ENCODE measurements around the gene TMIGD3.
"Not testable (repeated sequence)": the region's sequence is repeated elsewhere in the genome, so short reads cannot be mapped to it uniquely, and the experiment has no call there.

The TMIGD3 gene

GRCh38 chr1:111503585-111504060, at the start of gene TMIGD3, which contains the start of gene ADORA3:
TMIGD3 (minus strand) TSS chr1:111503633; CDS start chr1:111503354, 279 bp downstream.
ADORA3 (minus strand) TSS chr1:111503633; CDS start chr1:111503354, 279 bp downstream.
- H3K27ac ChIP-seq = no peak within 1 kb of the TSS
- no peak for TF ChIP-seq ZFX (IDR thresholded peaks at IDR 0.05)

GRCh38 chr1:111553196-111553595, 49.8 kb upstream of the TMIGD3 start:
- no peak for TF ChIP-seq ZFX (IDR thresholded peaks at IDR 0.05)
- no peak for TF ChIP-seq CTCF (conservative IDR thresholded peaks at IDR 0.05)
- H3K27ac ChIP-seq = no peak overlapping the region

GRCh38 chr1:111552587-111552986, 49.2 kb upstream of the TMIGD3 start:
- TF ChIP-seq ZFX (IDR thresholded peaks at IDR 0.05) (no peak), CTCF (conservative IDR thresholded peaks at IDR 0.05) (no peak)
- H3K27ac ChIP-seq = no peak overlapping the region

GRCh38 chr1:111551623-111552411, 48.4 kb upstream of the TMIGD3 start:
- TF ChIP-seq CTCF (conservative IDR thresholded peaks at IDR 0.05) (no peak), ZFX (IDR thresholded peaks at IDR 0.05) (no peak)

GRCh38 chr1:111547786-111548185, 44.4 kb upstream of the TMIGD3 start:
- not testable (repeated sequence) for H3K27ac ChIP-seq

More at GRCh38 chr1:111551623-111552411, 48.4 kb upstream of the TMIGD3 start:
- H3K27ac ChIP-seq = no peak overlapping the region

GRCh38 chr1:111542187-111542586, 38.8 kb upstream of the TMIGD3 start:
- TF ChIP-seq CTCF (conservative IDR thresholded peaks at IDR 0.05) (no peak), ZFX (IDR thresholded peaks at IDR 0.05) (no peak)
- no peak overlapping the region for H3K27ac ChIP-seq

GRCh38 chr1:111541721-111542120, 38.3 kb upstream of the TMIGD3 start:
- no peak for TF ChIP-seq CTCF (conservative IDR thresholded peaks at IDR 0.05)
- TF ChIP-seq ZFX (IDR thresholded peaks at IDR 0.05) = no peak
- no peak overlapping the region for H3K27ac ChIP-seq

- no peak for TF ChIP-seq CTCF (conservative IDR thresholded peaks at IDR 0.05)
- TF ChIP-seq ZFX (IDR thresholded peaks at IDR 0.05) = no peak
- no peak overlapping the region for H3K27ac ChIP-seq
Observed at GRCh38 chr1:111540928-111541327, 37.5 kb upstream of the TMIGD3 start.
